Endothelial cell of umbilical vein (primary cell): ENCODE measurements around the gene POLN.

ENCODE experiments used
- EZH2 ChIP-seq: IDR thresholded peaks from 2 replicates; pipeline ENCODE4 v1.6.1; 2012; ENCODE audit warnings: borderline replicate concordance, low read depth, mild to moderate bottlenecking, moderate library complexity, low read length, inconsistent platforms; ENCODE audit not compliant: severe bottlenecking
- FOS ChIP-seq: IDR thresholded peaks from 2 replicates; pipeline ENCODE4 v1.6.1; 2011; ENCODE audit warnings: mild to moderate bottlenecking, low read length, moderate library complexity, borderline replicate concordance; ENCODE audit not compliant: insufficient read depth
- JUN ChIP-seq: IDR thresholded peaks from 2 replicates; pipeline ENCODE4 v1.6.1; 2011; ENCODE audit warnings: borderline replicate concordance, low read depth; ENCODE audit not compliant: insufficient read length, insufficient read depth
- MAX ChIP-seq: IDR thresholded peaks from 2 replicates; pipeline ENCODE4 v1.6.1; 2011; ENCODE audit not compliant: insufficient read depth, insufficient read length
- MYC ChIP-seq: IDR thresholded peaks from one replicate; pipeline ENCODE4 v1.6.1; 2011; ENCODE audit warnings: mild to moderate bottlenecking, low read depth, low read length
- POLR2A ChIP-seq: IDR thresholded peaks from 2 replicates; pipeline ENCODE4 v1.6.1; 2012; ENCODE audit warnings: low read depth, mild to moderate bottlenecking, control low read depth, low read length
- POLR2AphosphoS5 ChIP-seq: IDR thresholded peaks from 2 replicates; pipeline ENCODE4 v1.6.1; 2012; ENCODE audit warnings: low read depth, mild to moderate bottlenecking, control low read depth, low read length, moderate library complexity; ENCODE audit not compliant: insufficient read depth
- TF ChIP-seq, protein P1 (sequence below), 2 donors: IDR thresholded peaks; 1 replicate in 1 of 2; 2 replicates in 1 of 2; pipeline ENCODE4 v1.5.1; 2011; ENCODE audit warnings: low read length in 2 of 2, mild to moderate bottlenecking in 2 of 2, moderate library complexity in 2 of 2, control low read depth in 1 of 2, inconsistent platforms in 1 of 2, low read depth in 1 of 2; ENCODE audit not compliant: insufficient read depth in 1 of 2; ENCODE audit errors: extremely low read depth in 1 of 2

DNA sequence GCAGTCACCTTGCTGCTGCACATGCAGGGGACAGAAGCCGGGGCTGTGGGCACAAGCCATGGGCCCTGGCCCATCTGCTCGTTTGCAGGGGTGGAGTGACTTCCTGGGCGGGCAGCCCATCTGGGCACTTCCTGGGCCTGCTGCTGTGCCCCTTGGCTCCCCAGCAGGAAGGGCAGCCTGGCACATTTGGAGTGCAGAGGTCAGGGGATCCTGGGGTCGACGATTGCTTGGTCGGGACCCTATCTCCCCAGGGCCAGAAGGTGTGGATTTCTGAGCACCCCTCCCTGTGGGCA, 30.9 kb upstream of the POLN start:
- no peak for TF ChIP-seq EZH2
- TF ChIP-seq, protein P1, sequence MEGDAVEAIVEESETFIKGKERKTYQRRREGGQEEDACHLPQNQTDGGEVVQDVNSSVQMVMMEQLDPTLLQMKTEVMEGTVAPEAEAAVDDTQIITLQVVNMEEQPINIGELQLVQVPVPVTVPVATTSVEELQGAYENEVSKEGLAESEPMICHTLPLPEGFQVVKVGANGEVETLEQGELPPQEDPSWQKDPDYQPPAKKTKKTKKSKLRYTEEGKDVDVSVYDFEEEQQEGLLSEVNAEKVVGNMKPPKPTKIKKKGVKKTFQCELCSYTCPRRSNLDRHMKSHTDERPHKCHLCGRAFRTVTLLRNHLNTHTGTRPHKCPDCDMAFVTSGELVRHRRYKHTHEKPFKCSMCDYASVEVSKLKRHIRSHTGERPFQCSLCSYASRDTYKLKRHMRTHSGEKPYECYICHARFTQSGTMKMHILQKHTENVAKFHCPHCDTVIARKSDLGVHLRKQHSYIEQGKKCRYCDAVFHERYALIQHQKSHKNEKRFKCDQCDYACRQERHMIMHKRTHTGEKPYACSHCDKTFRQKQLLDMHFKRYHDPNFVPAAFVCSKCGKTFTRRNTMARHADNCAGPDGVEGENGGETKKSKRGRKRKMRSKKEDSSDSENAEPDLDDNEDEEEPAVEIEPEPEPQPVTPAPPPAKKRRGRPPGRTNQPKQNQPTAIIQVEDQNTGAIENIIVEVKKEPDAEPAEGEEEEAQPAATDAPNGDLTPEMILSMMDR (IDR thresholded peaks at IDR 0.05; ENCODE audit: extremely low read depth in 1 of 2, insufficient read depth in 1 of 2, low read depth in 1 of 2, low read length in 2 of 2): no peak
- no peak for TF ChIP-seq POLR2AphosphoS5
- no peak for TF ChIP-seq POLR2A
- TF ChIP-seq MYC: no peak
- no peak for TF ChIP-seq JUN
- no peak for TF ChIP-seq MAX
- no peak for TF ChIP-seq FOS
